HepG2 (cell line): Measurements from ENCODE around the gene C5orf15. TPM values are rescaled to one million over a fixed set of nuclear protein-coding genes. Genes with fewer than 3 reads are reported as not detected.

Experiments used
- ATAC-seq: fragments of 200-7000 bp; cut with Tn5 transposase; 3 replicates; pipeline ENCODE4 v1.9.1; 2020; ENCODE audit warnings: mild to moderate bottlenecking, moderate library complexity
- BruUV-seq: library from RNA; stranded (reverse); fragments of 400-500 nt; replicated peaks from 2 replicates; lab custom pipeline; 2021; lab: Mats Ljungman, UMichigan
- CTCF ChIA-PET: fragments of 300-600 bp; formaldehyde crosslinking; extraction: SDS; loops from one replicate; lab custom pipeline; 2021; ENCODE audit warnings: low total read pairs, inconsistent platforms, low intra/inter-chr PET ratio; lab: Yijun Ruan, JAX
- POLR2A ChIA-PET: fragments of 350-600 bp; sonication (Branson Sonifier 250); formaldehyde crosslinking; loops from one replicate; lab custom pipeline; 2020; ENCODE audit warnings: antibody characterized with exemption, inconsistent platforms; lab: Yijun Ruan, JAX
- DNase-seq: peaks from one replicate; pipeline ENCODE4 v3.0.0-alpha.2; 2015; ENCODE audit warnings: low spot score
- FAIRE-seq: peaks from 3 replicates; lab custom pipeline; 2011; peaks lifted over from hg19 to GRCh38; lab: Jason Lieb, UNC
- H2AFZ ChIP-seq: one replicate; pipeline ENCODE4 v1.6.1; 2011; ENCODE audit warnings: low read length, inconsistent platforms
- H3K27ac ChIP-seq: fragments of 300-600 bp; 3 replicates; pipeline ENCODE4 v1.8.0; 2011; ENCODE audit warnings: mixed run types, mild to moderate bottlenecking, mixed read lengths, low read length, inconsistent platforms; ENCODE audit not compliant: insufficient read depth; ENCODE audit errors: extremely low read length
- H3K27me3 ChIP-seq, 2 experiments: fragments of 200-600 bp in 1 of 2; 2 replicates in 1 of 2; 3 replicates in 1 of 2; pipeline versions ENCODE4 v1.6.0 to v1.8.0; 2011; ENCODE audit warnings: low read length in 2 of 2, mild to moderate bottlenecking in 2 of 2, moderate library complexity in 2 of 2, inconsistent platforms in 1 of 2; ENCODE audit not compliant: insufficient read depth in 2 of 2, control insufficient read depth in 1 of 2
- H3K36me3 ChIP-seq, 2 experiments: fragments of 200-600 bp in 1 of 2; replicated peaks in 1 of 2; 2 replicates in 1 of 2; 3 replicates in 1 of 2; pipeline versions ENCODE4 v1.5.1 to v1.8.0; 2011; ENCODE audit warnings: low read length in 2 of 2, inconsistent platforms in 1 of 2; ENCODE audit not compliant: insufficient read depth in 2 of 2, control insufficient read depth in 1 of 2
- H3K4me1 ChIP-seq: 2 replicates; pipeline ENCODE4 v1.5.1; 2012; ENCODE audit warnings: low read length, inconsistent platforms; ENCODE audit not compliant: insufficient read depth
- H3K4me2 ChIP-seq: 2 replicates; pipeline ENCODE4 v1.6.0; 2011; ENCODE audit warnings: low read depth, low read length, inconsistent platforms
- H3K4me3 ChIP-seq, 3 experiments: fragments of 200-600 bp in 1 of 3; sonication (generic), shearing (Covaris generic) in 1 of 3; replicated peaks in 1 of 3; 2 replicates each; pipeline ENCODE4 v1.5.1; 2011 to 2016; ENCODE audit warnings: low read length in 3 of 3, inconsistent platforms in 2 of 3, low read depth in 2 of 3, mild to moderate bottlenecking in 2 of 3, control low read depth in 1 of 3, mixed read lengths in 1 of 3; ENCODE audit not compliant: insufficient read depth in 1 of 3
- H3K79me2 ChIP-seq: one replicate; pipeline ENCODE4 v1.6.1; 2011; ENCODE audit warnings: low read length, inconsistent platforms; ENCODE audit not compliant: insufficient read depth
- H3K9ac ChIP-seq: 2 replicates; pipeline ENCODE4 v1.6.0; 2011; ENCODE audit warnings: mild to moderate bottlenecking, low read depth, low read length, inconsistent platforms; ENCODE audit not compliant: insufficient read depth
- H3K9me3 ChIP-seq: 2 replicates; pipeline ENCODE4 v1.5.1; 2012; ENCODE audit warnings: mild to moderate bottlenecking, low read length
- H4K20me1 ChIP-seq: 2 replicates; pipeline ENCODE4 v1.6.0; 2011; ENCODE audit warnings: inconsistent platforms, mild to moderate bottlenecking, low read length, moderate library complexity; ENCODE audit not compliant: insufficient read depth
- ZNF687 ChIP-seq: sonication (generic); formaldehyde crosslinking; IDR thresholded peaks from 2 replicates; pipeline ENCODE4 v1.5.1; 2020; ENCODE audit warnings: mild to moderate bottlenecking, missing genetic modification reagents, moderate library complexity
- ZNF704 ChIP-seq: sonication (generic); formaldehyde crosslinking; IDR thresholded peaks from 2 replicates; pipeline ENCODE4 v1.8.1; 2023; ENCODE audit warnings: mild to moderate bottlenecking, inconsistent platforms, moderate library complexity, missing genetic modification reagents, borderline replicate concordance
- whole genome bisulfite sequencing: methylation state at CpG from one replicate; pipeline ENCODE4 v1.1.6; 2017; ENCODE audit warnings: low lambda C conversion rate; 5-methylcytosine and 5-hydroxymethylcytosine counted together
- in situ Hi-C: cut with HindIII; loops from 2 replicates; pipeline ENCODE4 v1.10.0; 2017; ENCODE audit warnings: low pct_unique_long_range_greater_than_20kb; ENCODE audit not compliant: extremely low pct_ligation_motif_present
- intact Hi-C: fragments of 100-400 bp; cut with micrococcal nuclease; formaldehyde crosslinking; loops from one replicate; pipeline ENCODE4 v1.10.0; 2022; ENCODE audit not compliant: unreplicated experiment
- polyA plus RNA-seq, 8 experiments: library from polyadenylated mRNA; depleted of rRNA in 3 of 8; stranded (reverse) in 7 of 8; unstranded in 1 of 8; fragments of >200 nt; fragmentation: Illumina TruSeq in 4 of 8; extraction: Trizol in 4 of 8; gene quantifications; 2 replicates each; pipeline versions ENCODE4 v1.2.1 to v1.2.3, GENCODE V29; 2011 to 2016; ENCODE audit warnings: low read depth in 4 of 8, missing spikeins in 1 of 8, mixed read lengths in 1 of 8; ENCODE audit not compliant: insufficient read depth in 1 of 8
- total RNA-seq, 5 experiments: library from RNA; depleted of rRNA; stranded (reverse); fragments of >200 nt; fragmentation: Illumina TruSeq; extraction: Trizol; gene quantifications; 2 replicates each; pipeline ENCODE4 v1.2.3, GENCODE V29; 2016; ENCODE audit warnings: low read depth in 1 of 5

C5orf15 gene
- total and polyA plus RNA-seq, 2 of the 13 experiments (the other 11 are each of a cell fraction or from before 2014, with no cell fraction given) = 58.5 to 82.7 TPM

- Histone ChIP-seq H3K79me2 (peaks cover 95% of the 10 kb centered on the region), H3K4me2 (peak overlapping the region; percentile 87), H4K20me1 (peaks cover 84% of the 10 kb centered on the region), H3K4me3 (peak overlapping the region in 1 of 3 experiments; percentile 70; a peak in 3 of 6 replicates), H3K9ac (peak overlapping the region; percentile 65; the same call in 1 of the 2 replicates), H3K9me3 (no peaks in the 10 kb centered on the region), H2AFZ (no peak overlapping the region), H3K36me3 (peaks cover 13 to 31% of the 10 kb centered on the region in 2 experiments; a peak in 4 of 5 replicates), H3K4me1 (peaks cover 69% of the 10 kb centered on the region), H3K27ac (peak overlapping the region; percentile 59), H3K27me3 (no peaks in the 10 kb centered on the region)
- in situ Hi-C loops = no loop called here
- DNase-seq (no peak), ATAC-seq (peak; percentile 34)
- no TSS peak for BruUV-seq
- WGBS = 54% methylated on average over 8 of the region's 9 CpGs
- 0 out of 2 replicates have a peak, but pooled peaks have one; percentile 21 for TF ChIP-seq ZNF704 (CRISPR knock-in tag)
- TF ChIP-seq ZNF687 = no peak
- TF ChIP-seq, all 625 proteins: peak for 1
- ChIA-PET CTCF (no interaction called here), POLR2A (interaction anchor here (1.4 to 7.4 kb wide), 6 partner anchors 11 to 105 kb away, joined by 3 to 94 read pairs (median 19); partner anchors contain the start of genes C5orf15 and VDAC1)
- FAIRE-seq = no peak
- intact Hi-C loops = loop anchor here (2.0 kb wide), 1 partner anchor 14 kb away; no protein-coding TSS in a partner anchor
Measured at GRCh38 chr5:133994297-133994989, 26.0 kb upstream of the C5orf15 start.
